Heart left ventricle (tissue), 13 donors: ENCODE data around the gene MYBBP1A.

Source experiments
- POLR2A ChIP-seq, 2 donors: fragments of 450-650 bp; IDR thresholded peaks; one replicate each; pipeline ENCODE4 v1.6.1; 2017; ENCODE audit warnings: antibody characterized with exemption in 2 of 2, mild to moderate bottlenecking in 2 of 2, moderate library complexity in 2 of 2
- TF ChIP-seq, protein P1 (sequence below), 12 donors: fragments of 200-600 bp; sonication (generic) in 4 of 12; IDR thresholded peaks; one replicate each; pipeline versions ENCODE4 v1.5.0 to v1.8.0; 2018 to 2022; ENCODE audit warnings: antibody characterized with exemption in 12 of 12, mild to moderate bottlenecking in 5 of 12
- donor health status: ischemic (EF 13 %, LVEDD 7.1; RV severe dilation, severe dysfunction).
- donor health status: DM: no; HTN: yes; CAD: no.
- donor health status: DM: no; HTN: no; CAD: no.
- donor health status: ischemic (EF 25% LVEDD 6.9; RV normal size, moderate dysfunction).
- donor health status: ischemic (EF 25% LVEDD 5.7; RV mildly dilated, moderate dysfunction).
- donor health status: ischemic (EF 35%, LVEDD 5.7; RV mildly dilated, moderate dysfunction).
- donor health status: nonischemic (EF 11% LVEDD 7.7; RV severe dilation, severe dysfunction).
- donor health status: DM: yes; HTN: yes; CAD: no.
- donor health status: PGD.
- donor health status: ischemic (EF 29% LVEDD 5.4; RV normal size, mild dysfunction).
- donor health status: nonischemic (EF 23%, LVEDD 6.1; RV moderate dilation, normal function).

DNA sequence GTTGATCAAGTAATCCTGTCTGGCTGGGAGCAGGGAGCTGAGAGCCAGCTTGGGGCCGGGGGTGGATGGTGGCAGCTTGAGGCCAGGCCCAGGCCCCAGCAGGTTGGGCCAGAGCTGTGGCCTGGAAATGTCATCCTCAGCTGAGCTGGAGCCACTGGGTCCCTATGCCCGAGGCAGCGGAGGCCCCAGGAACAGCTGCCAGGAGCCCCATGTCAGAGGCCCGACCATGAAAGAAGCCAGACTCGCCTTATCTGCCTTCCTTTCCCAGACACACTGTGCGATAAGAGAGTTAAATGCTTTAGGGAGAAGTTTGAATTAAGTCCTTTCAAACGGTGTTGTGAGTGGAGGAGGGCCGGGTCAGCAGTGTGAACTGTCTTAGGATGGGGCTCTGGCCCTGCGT, 32.6 kb upstream of the MYBBP1A start:
- TF ChIP-seq POLR2A (IDR thresholded peaks at IDR 0.05) = no peak
- TF ChIP-seq, protein P1, sequence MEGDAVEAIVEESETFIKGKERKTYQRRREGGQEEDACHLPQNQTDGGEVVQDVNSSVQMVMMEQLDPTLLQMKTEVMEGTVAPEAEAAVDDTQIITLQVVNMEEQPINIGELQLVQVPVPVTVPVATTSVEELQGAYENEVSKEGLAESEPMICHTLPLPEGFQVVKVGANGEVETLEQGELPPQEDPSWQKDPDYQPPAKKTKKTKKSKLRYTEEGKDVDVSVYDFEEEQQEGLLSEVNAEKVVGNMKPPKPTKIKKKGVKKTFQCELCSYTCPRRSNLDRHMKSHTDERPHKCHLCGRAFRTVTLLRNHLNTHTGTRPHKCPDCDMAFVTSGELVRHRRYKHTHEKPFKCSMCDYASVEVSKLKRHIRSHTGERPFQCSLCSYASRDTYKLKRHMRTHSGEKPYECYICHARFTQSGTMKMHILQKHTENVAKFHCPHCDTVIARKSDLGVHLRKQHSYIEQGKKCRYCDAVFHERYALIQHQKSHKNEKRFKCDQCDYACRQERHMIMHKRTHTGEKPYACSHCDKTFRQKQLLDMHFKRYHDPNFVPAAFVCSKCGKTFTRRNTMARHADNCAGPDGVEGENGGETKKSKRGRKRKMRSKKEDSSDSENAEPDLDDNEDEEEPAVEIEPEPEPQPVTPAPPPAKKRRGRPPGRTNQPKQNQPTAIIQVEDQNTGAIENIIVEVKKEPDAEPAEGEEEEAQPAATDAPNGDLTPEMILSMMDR (IDR thresholded peaks at IDR 0.05) = no peak
